ENCODE results near the gene MLXIP. TPM values are rescaled to one million over a fixed set of nuclear protein-coding genes. Genes with fewer than 3 reads are reported as not detected.

The MLXIP gene
- total and polyA plus RNA-seq, 7 donors, result 50.9 to 184 (median 114) TPM

GRCh38 chr12:122081083-122081696 lies 2.6 kb downstream of the MLXIP start:
- peaks cover 56% of the 10 kb centered on the region for H3K4me1 ChIP-seq
- no peak for DNase-seq

DNA sequence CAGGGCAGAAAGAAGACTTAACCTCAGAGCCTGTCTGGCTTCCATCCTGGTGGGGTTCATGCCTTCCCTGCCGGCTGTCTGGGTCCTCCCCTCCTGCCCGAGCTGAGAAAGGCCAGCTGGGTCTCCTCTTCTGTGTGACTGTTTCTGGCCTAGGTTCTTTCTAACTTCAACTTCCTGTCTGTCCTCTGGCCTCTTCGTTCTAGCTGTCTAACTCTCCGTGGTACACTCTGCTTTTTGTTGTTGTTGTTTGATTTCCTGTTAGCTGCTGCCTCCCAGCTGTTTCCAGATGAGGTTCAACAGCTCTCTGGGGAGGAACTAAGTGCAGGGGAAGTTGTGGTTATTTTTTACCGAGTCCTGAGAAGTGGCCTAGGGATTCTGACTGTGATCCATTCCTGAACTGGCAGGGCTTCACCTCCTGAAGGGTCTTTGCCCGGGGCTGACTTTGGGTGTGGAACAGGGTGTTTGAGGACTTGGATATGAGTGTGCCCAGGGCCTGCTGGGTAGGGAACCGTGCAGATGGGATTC lies 3.2 kb downstream of the MLXIP start:
- Histone ChIP-seq H3K36me3 (ENCODE audit: insufficient read depth in 1 of 2, low read depth in 1 of 2) (peaks cover 3 to 40% of the 10 kb centered on the region in 2 donors), H3K27me3 (ENCODE audit: insufficient read depth in 3 of 3, low read length in 2 of 3) (no peaks in the 10 kb centered on the region), H3K27ac (peak overlapping the region; percentile 98), H3K4me1 (peaks cover 62% of the 10 kb centered on the region), H3K9me3 (no peaks in the 10 kb centered on the region), H3K4me3 (peak overlapping the region; percentile 97)
- ATAC-seq (no peak), DNase-seq (peak in 1 of 2 donors; percentile 41)
- intact Hi-C loops (cut with DNase I), result loop anchor here (5.0 kb wide), 2 partner anchors 36 to 41 kb away; no protein-coding TSS in a partner anchor
- TF ChIP-seq, protein P1, sequence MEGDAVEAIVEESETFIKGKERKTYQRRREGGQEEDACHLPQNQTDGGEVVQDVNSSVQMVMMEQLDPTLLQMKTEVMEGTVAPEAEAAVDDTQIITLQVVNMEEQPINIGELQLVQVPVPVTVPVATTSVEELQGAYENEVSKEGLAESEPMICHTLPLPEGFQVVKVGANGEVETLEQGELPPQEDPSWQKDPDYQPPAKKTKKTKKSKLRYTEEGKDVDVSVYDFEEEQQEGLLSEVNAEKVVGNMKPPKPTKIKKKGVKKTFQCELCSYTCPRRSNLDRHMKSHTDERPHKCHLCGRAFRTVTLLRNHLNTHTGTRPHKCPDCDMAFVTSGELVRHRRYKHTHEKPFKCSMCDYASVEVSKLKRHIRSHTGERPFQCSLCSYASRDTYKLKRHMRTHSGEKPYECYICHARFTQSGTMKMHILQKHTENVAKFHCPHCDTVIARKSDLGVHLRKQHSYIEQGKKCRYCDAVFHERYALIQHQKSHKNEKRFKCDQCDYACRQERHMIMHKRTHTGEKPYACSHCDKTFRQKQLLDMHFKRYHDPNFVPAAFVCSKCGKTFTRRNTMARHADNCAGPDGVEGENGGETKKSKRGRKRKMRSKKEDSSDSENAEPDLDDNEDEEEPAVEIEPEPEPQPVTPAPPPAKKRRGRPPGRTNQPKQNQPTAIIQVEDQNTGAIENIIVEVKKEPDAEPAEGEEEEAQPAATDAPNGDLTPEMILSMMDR (IDR thresholded peaks at IDR 0.05), result no peak
- WGBS, 3 donors, result 1 to 9% (median 1%) methylated on average over 7 of the region's 7 CpGs

More at GRCh38 chr12:122081083-122081696, 2.6 kb downstream of the MLXIP start:
- peak overlapping the region; percentile 98 for H3K27ac ChIP-seq
- peak overlapping the region; percentile 97 for H3K4me3 ChIP-seq
- peak; percentile 14 to 43 (median 28) for ATAC-seq
- 27 to 64% (median 35%) methylated on average over 9 of the region's 9 CpGs for WGBS, 3 donors
- TF ChIP-seq, protein P1 (IDR thresholded peaks at IDR 0.05), result no peak
- H3K9me3 ChIP-seq, result no peaks in the 10 kb centered on the region
- peaks cover 3 to 34% of the 10 kb centered on the region in 2 donors for H3K36me3 ChIP-seq (ENCODE audit: insufficient read depth in 1 of 2, low read depth in 1 of 2)
- no peaks in the 10 kb centered on the region for H3K27me3 ChIP-seq (ENCODE audit: insufficient read depth in 3 of 3, low read length in 2 of 3)
- intact Hi-C loops (cut with DNase I), result loop anchor here (5.0 kb wide), 2 partner anchors 36 to 41 kb away; no protein-coding TSS in a partner anchor

DNA sequence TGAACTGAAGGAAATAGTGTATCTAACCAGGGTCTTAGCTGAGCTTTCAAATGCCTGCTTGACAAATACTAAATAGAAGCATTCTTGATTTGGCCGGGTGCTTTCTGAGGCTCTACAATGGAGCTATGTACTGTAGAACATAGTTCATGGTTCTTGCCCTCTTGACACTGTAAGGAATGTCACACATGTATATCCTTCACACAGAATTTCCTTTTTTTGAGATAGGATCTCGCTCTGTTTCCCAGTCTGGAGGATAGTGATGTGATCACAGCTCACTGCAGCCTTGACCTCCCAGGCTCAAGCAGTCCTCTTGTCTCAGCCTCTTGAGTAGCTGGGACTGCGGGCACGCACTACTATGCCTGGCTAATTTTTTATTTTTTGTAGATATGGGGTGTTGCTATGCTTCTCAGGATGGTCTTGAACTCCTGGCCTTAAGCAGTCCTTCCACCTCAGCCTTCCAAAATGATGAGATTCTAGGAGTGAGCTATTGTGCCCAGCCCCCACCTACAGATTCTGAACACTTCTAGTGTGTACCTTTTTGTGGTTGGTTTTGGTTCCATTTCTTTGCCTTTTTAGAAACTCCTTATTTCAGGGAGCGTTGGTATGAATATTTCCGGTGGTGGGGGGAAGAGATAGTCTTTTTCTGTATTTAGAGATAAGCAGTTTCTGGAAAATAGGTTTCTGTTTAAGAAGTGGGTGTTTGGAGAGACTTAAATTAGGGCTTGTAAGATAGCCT lies 4.2 kb downstream of the MLXIP start:
- 69 to 78% (median 73%) methylated on average over 6 of the region's 6 CpGs for WGBS, 3 donors
- TF ChIP-seq, protein P1 (IDR thresholded peaks at IDR 0.05), result no peak
- Histone ChIP-seq H3K27ac (peak overlapping the region; percentile 98), H3K4me3 (peak overlapping the region; percentile 97), H3K36me3 (ENCODE audit: insufficient read depth in 1 of 2, low read depth in 1 of 2) (peaks cover 3 to 42% of the 10 kb centered on the region in 2 donors), H3K9me3 (no peaks in the 10 kb centered on the region), H3K4me1 (peaks cover 65% of the 10 kb centered on the region), H3K27me3 (ENCODE audit: insufficient read depth in 3 of 3, low read length in 2 of 3) (no peaks in the 10 kb centered on the region)
- ATAC-seq (no peak), DNase-seq (no peak)
- intact Hi-C loops (cut with DNase I), result loop anchor here (5.0 kb wide), 2 partner anchors 35 to 40 kb away; no protein-coding TSS in a partner anchor

GRCh38 chr12:122084857-122085405 lies 6.4 kb downstream of the MLXIP start:
- intact Hi-C loops (cut with DNase I), result loop anchor here (5.0 kb wide), 3 partner anchors 32 to 42 kb away; no protein-coding TSS in a partner anchor

More at GRCh38 chr12:122084857-122085405, 6.4 kb downstream of the MLXIP start:
- Histone ChIP-seq H3K36me3 (ENCODE audit: insufficient read depth in 1 of 2, low read depth in 1 of 2) (peaks cover 3 to 53% of the 10 kb centered on the region in 2 donors), H3K27me3 (ENCODE audit: insufficient read depth in 3 of 3, low read length in 2 of 3) (no peaks in the 10 kb centered on the region), H3K9me3 (no peaks in the 10 kb centered on the region), H3K4me1 (peaks cover 83% of the 10 kb centered on the region), H3K27ac (peak overlapping the region; percentile 92), H3K4me3 (no peak overlapping the region)
- TF ChIP-seq, protein P1 (IDR thresholded peaks at IDR 0.05), result no peak
- DNase-seq (no peak), ATAC-seq (no peak)
- 70 to 90% (median 82%) methylated on average over 13 of the region's 13 CpGs for WGBS, 3 donors

All from psoas muscle (tissue), 8 donors.